GM20000 (cell line): ENCODE results near the gene LCP1.

Source experiments
- DNase-seq: peaks from one replicate; pipeline ENCODE4 v3.0.0; 2012; ENCODE audit warnings: low spot score
- TF ChIP-seq, protein P1 (sequence below): IDR thresholded peaks from 2 replicates; pipeline ENCODE4 v1.5.1; 2012; ENCODE audit warnings: mild to moderate bottlenecking, control low read depth; ENCODE audit errors: extremely low read depth, missing control alignments

LCP1 gene

DNA sequence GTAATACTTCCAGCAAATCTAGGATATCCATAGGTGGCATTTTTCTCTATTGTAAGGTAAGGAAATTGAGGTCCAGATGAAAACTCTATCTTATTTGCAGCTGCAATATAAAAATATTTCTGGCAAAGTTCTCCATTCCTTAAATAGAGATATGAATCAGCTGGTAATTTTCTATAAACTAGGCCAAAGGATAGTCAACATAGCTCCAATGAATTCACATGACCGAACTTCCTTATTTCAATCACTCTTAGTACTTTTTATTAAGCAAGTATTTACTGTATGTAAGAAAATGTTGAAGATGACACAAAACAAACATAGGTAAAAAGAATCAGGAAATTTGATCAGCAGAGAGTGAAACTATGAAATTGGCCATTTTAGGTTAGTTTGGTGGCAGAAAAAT is 13.0 kb upstream of the LCP1 start:
- TF ChIP-seq, protein P1, sequence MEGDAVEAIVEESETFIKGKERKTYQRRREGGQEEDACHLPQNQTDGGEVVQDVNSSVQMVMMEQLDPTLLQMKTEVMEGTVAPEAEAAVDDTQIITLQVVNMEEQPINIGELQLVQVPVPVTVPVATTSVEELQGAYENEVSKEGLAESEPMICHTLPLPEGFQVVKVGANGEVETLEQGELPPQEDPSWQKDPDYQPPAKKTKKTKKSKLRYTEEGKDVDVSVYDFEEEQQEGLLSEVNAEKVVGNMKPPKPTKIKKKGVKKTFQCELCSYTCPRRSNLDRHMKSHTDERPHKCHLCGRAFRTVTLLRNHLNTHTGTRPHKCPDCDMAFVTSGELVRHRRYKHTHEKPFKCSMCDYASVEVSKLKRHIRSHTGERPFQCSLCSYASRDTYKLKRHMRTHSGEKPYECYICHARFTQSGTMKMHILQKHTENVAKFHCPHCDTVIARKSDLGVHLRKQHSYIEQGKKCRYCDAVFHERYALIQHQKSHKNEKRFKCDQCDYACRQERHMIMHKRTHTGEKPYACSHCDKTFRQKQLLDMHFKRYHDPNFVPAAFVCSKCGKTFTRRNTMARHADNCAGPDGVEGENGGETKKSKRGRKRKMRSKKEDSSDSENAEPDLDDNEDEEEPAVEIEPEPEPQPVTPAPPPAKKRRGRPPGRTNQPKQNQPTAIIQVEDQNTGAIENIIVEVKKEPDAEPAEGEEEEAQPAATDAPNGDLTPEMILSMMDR = no peak
- DNase-seq = no peak

DNA sequence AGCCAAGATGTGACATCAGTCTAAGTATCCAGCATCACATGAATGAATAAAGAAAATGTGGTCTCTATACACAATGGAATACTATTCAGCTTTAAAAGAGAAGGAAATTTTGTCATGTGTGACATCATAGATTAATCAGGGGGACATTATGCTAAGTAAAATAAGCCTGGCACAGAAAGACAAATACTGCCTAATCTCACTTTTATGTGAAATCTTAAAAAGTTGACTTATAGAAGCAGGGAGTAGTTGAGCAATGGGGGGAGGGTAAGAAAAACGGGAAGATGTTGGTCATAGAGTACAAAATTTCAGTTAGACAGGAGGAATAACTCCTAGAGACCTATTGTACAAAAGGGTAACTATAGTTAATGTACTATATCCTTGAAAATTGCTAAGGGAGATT is 10.4 kb upstream of the LCP1 start:
- no peak for DNase-seq
- TF ChIP-seq, protein P1 = no peak

DNA sequence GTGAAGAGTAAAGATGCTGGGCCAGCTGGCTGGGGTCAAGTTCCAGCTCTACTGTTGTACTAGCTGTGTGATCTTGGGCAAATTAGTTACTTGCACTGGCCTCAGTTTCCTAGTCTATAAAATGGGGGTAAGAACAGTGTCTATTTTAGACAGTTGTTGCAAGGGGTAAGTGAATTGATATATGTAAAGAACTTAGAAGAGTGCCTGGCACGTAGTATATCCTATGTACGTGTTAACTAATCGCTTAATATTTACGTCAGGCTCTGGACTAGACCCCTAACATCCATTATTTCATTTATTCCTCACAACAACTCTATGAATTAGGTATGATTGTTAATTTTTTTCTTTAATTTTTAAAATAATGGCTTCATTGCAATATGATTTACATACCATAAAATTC is 3.7 kb upstream of the LCP1 start:
- no peak for DNase-seq
- TF ChIP-seq, protein P1 = no peak

DNA sequence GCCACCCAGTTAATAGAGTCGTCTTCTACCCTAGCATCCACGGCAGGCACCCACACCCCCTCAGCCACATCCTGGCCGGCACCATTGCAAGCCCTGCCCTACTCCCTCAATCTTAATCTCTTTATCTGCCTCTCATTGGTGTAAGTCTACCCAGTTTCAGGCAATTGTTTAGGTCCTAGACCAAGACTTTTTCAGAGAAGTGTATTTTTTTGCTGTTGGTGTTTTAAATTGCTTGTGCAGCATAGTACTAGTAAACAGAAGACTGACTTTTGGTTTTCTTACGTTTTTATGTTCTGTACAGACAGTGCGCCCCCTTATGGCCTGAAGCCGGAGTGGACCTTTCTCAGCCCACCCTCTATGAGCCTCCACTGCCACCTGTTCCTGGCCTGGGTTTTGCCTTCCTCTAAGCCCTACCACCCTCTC is 2.3 kb upstream of the LCP1 start:
- DNase-seq = peak; percentile 62
- TF ChIP-seq, protein P1 = peak; percentile 88

DNA sequence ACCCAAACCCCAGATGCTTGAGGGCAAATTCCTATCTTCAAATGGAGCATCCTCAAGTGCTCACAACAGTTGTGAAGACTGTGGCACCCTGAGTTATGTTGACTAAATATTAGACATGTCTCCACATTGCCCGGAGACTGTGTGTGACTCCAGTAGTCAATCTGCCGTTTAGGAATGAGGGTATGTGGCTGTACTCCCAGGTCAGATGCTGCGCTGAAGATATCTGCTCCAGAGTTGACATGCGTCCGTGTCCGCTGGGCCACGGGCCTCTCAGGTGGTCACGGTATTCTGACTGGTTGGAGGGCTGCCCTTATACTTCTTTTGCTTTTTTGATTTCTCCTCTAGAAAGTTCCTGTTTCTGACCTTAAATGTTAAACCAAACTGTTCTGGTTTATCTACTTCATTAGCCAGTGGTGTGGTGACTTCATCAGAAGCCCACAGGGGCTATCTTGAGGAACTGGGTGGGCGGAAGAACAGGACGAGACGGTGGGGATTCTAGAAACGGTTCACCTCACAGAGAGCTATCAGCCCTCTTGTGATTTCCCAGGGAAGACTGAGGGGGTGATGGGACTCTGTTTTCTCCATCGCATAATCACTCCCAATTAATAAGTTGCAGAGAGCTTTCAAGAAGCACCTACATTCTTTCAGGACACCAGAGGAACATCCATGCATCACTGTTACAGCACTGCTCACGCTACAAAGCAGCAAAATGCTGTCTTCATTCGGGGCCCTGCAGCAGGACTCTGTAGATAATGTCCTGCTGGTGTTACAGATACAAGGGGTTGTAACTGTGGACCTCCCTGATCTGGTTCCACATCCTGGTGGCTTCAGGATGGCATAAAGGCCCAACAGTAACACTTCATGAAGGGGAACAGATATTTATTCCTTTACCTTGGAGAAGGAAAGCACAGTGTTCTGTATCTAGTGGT is 1.3 kb upstream of the LCP1 start:
- no peak for DNase-seq
- TF ChIP-seq, protein P1 = no peak

DNA sequence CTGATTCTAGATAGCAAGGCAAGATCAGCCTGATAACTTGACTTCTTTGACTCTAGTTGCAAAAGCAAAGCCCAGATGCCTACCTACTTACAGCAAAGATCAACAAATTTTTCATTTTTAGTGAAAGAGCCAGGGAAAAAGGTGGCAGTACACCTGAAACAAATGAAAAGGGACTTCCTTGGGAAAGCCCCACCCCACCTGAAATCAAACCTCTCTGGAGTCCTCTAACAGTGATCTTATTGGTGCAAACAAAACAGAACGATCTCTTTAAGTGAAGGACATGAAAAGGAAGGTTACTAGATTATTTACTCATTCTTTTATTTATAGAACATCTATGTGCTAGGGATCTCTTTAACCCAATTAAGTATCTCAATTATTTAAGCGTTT is 507 bp upstream of the LCP1 start:
- TF ChIP-seq, protein P1 = no peak
- no peak for DNase-seq

DNA sequence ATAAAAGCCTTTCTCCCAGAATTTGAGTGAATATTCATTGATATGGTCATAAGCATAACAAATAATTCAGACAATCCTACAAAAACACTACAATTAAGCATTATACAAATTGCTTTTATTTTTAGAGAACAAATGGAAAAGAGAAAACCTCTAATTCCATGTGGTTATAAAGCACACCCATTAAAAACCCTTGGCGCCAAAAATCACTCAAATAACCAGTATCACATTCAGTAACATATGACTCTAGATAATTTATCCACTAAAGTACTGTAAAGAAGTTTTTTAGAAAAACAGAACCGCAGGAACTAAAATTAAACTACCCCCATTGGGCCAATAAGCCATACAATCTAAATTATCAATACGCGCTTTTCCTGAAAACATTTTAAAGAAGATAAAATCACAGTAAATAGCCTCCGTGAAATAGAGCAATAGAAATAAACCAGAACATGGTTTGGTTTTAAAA is 569 bp downstream of the LCP1 start:
- no peak for DNase-seq
- TF ChIP-seq, protein P1 = no peak
